HL-60 (cell line): ENCODE data around the gene CLUH.

ENCODE experiments used
- DNase-seq, 2 experiments: peaks; one replicate each; pipeline ENCODE4 v3.0.0-alpha.2; 2010 to 2020; ENCODE audit warnings: low read depth in 1 of 2, low spot score in 1 of 2
- H3K27ac ChIP-seq: fragments of 250-450 bp; sonication (Bioruptor Pico); replicated peaks from 2 replicates; pipeline ENCODE4 v1.5.1; 2020; ENCODE audit warnings: mild to moderate bottlenecking, moderate library complexity
- H3K27me3 ChIP-seq: fragments of 250-450 bp; sonication (Bioruptor Pico); 2 replicates; pipeline ENCODE4 v1.5.1; 2021; ENCODE audit warnings: mild to moderate bottlenecking, moderate library complexity; ENCODE audit not compliant: insufficient read depth, poor library complexity, severe bottlenecking
- H3K4me3 ChIP-seq: replicated peaks from 2 replicates; pipeline ENCODE4 v1.5.1; 2011; ENCODE audit warnings: mild to moderate bottlenecking, control low read depth, low read length; ENCODE audit not compliant: insufficient read depth
- GABPA ChIP-seq: IDR thresholded peaks from 2 replicates; pipeline ENCODE4 v1.6.1; 2012; ENCODE audit warnings: low read depth
- POLR2AphosphoS5 ChIP-seq: IDR thresholded peaks from 2 replicates; pipeline ENCODE4 v1.6.1; 2012; ENCODE audit warnings: low read depth
- SPI1 ChIP-seq: IDR thresholded peaks from 2 replicates; pipeline ENCODE4 v1.6.1; 2012; ENCODE audit warnings: low read depth, mild to moderate bottlenecking, borderline replicate concordance
- TF ChIP-seq, protein P1 (sequence below): IDR thresholded peaks from 2 replicates; pipeline ENCODE4 v1.6.1; 2012; ENCODE audit warnings: low read depth; ENCODE audit not compliant: insufficient replicate concordance
- TF ChIP-seq, protein P2 (sequence below): IDR thresholded peaks from one replicate; pipeline ENCODE4 v1.5.1; 2011; ENCODE audit warnings: low read length, control low read depth, inconsistent platforms; ENCODE audit not compliant: insufficient read depth

The CLUH gene

DNA sequence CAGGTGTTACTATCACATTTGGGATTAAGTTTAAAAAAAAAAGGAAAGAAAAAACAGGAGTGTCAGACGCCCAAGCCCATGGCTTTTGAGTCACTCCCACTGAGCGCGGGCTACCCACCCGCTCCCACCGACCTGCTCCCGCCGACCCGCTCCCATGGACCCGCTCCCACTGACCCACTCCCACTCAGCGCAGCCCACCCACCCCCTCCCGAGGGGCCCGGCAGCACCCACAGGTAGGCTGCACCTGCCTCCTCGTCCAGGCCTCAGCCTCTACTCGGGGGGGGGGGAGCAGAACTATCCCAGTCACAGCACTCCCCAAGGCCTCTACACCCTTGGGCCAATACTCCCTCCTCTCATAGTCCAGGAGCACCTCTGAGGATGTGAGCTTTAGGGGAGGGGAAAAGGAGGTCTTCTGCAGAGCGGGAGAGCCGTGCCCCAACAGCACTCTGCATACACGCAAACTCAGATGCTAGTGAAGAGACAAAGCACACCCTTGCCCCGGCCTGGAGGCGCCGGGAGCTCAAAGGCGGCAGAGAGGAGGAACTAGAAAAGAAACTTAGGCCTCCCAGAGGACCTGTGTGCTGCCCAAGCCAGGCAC is 2.9 kb downstream of the CLUH start:
- peak overlapping the region; percentile 79 for H3K27ac ChIP-seq
- no peaks in the 10 kb centered on the region for H3K27me3 ChIP-seq
- H3K4me3 ChIP-seq, result peak overlapping the region; percentile 68
- no peak for TF ChIP-seq SPI1
- TF ChIP-seq, protein P1, sequence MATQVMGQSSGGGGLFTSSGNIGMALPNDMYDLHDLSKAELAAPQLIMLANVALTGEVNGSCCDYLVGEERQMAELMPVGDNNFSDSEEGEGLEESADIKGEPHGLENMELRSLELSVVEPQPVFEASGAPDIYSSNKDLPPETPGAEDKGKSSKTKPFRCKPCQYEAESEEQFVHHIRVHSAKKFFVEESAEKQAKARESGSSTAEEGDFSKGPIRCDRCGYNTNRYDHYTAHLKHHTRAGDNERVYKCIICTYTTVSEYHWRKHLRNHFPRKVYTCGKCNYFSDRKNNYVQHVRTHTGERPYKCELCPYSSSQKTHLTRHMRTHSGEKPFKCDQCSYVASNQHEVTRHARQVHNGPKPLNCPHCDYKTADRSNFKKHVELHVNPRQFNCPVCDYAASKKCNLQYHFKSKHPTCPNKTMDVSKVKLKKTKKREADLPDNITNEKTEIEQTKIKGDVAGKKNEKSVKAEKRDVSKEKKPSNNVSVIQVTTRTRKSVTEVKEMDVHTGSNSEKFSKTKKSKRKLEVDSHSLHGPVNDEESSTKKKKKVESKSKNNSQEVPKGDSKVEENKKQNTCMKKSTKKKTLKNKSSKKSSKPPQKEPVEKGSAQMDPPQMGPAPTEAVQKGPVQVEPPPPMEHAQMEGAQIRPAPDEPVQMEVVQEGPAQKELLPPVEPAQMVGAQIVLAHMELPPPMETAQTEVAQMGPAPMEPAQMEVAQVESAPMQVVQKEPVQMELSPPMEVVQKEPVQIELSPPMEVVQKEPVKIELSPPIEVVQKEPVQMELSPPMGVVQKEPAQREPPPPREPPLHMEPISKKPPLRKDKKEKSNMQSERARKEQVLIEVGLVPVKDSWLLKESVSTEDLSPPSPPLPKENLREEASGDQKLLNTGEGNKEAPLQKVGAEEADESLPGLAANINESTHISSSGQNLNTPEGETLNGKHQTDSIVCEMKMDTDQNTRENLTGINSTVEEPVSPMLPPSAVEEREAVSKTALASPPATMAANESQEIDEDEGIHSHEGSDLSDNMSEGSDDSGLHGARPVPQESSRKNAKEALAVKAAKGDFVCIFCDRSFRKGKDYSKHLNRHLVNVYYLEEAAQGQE, result no peak
- TF ChIP-seq POLR2AphosphoS5, result no peak
- TF ChIP-seq, protein P2, sequence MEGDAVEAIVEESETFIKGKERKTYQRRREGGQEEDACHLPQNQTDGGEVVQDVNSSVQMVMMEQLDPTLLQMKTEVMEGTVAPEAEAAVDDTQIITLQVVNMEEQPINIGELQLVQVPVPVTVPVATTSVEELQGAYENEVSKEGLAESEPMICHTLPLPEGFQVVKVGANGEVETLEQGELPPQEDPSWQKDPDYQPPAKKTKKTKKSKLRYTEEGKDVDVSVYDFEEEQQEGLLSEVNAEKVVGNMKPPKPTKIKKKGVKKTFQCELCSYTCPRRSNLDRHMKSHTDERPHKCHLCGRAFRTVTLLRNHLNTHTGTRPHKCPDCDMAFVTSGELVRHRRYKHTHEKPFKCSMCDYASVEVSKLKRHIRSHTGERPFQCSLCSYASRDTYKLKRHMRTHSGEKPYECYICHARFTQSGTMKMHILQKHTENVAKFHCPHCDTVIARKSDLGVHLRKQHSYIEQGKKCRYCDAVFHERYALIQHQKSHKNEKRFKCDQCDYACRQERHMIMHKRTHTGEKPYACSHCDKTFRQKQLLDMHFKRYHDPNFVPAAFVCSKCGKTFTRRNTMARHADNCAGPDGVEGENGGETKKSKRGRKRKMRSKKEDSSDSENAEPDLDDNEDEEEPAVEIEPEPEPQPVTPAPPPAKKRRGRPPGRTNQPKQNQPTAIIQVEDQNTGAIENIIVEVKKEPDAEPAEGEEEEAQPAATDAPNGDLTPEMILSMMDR, result no peak
- TF ChIP-seq GABPA, result no peak
- DNase-seq, result no peak

DNA sequence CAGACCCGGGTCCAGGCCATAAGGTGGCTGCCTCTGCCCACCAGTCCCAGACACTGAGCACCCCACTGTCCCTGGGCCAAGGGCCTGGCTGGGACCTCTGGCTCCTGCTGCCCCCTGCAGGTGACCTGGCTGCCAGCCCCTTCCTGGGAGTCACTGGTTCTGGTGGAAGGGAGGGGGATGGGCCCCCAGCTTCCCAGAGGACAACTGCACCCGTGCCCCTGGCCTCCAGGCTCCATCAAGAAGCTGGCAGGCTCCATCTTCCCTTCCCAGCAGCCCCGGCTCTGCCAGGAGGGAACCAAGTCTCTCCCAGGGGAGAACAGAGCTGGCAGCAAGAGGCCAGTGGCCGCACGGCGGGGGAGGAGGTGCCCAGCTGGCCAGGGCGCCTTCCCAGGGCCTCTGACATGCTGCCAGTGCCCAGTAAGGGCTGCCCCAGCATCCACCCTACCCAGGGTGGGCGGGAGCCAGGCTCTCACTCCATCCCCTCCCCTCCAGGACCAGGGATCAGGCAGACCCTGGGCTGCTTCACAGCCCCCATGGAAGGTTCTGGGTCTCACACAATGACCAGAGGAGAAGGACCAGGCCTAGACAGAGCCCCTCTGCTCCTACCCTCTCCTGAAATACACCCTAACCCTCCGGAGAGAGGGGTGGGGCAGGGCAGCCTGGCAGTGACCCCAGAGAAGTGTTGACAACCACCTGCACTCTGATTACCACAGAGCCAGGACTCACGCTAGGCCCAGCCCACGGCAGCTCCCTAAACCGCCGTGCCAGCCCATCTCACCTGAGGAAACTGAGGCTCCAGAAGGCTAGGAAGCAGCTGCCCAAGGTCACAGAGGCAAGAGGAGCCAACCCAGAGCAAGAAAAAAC is 3.6 kb downstream of the CLUH start:
- no peaks in the 10 kb centered on the region for H3K27me3 ChIP-seq
- no peak for DNase-seq
- TF ChIP-seq, protein P1, result no peak
- no peak for TF ChIP-seq GABPA
- TF ChIP-seq, protein P2, result no peak
- no peak for TF ChIP-seq SPI1
- no peak for TF ChIP-seq POLR2AphosphoS5
- H3K27ac ChIP-seq, result no peak overlapping the region
- H3K4me3 ChIP-seq, result no peak overlapping the region

DNA sequence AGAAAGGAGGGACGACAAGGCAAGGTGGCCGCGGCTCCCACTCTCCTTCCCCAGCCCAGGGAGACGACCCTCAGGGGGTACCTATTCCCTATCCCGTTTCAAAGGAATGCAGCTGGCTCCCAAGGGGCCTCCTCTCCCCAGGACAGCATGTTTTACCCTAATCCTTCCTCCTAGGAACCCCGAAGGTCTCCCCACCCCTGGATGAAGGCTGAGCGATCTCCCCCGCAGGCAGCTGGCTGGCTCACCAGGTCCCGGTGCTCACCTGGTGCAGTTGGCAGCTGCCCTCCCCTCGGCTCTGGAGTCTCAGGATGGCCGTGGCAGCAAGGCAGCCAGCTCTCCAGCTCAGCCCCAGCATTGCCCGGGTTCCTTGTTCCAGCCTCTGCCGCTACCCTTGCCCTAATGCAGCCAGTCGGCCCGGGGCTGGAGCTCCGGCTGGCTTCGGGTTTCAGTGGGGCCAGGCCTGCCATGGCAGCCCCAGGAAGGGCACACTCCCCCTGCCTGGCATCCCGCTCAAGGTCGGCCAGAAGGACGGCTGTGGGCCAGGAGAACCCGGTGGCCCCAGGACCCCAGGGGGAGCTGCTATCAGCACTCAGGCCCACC is 4.6 kb downstream of the CLUH start:
- Histone ChIP-seq H3K27me3 (no peaks in the 10 kb centered on the region), H3K4me3 (no peak overlapping the region), H3K27ac (no peak overlapping the region)
- TF ChIP-seq POLR2AphosphoS5, result no peak
- TF ChIP-seq, protein P2, result no peak
- TF ChIP-seq, protein P1, result no peak
- no peak for TF ChIP-seq SPI1
- no peak for TF ChIP-seq GABPA
- DNase-seq, result no peak
